CD4-positive, alpha-beta T cell treated with Interferon alpha-2 for 1 hour (primary cell): ENCODE data around the gene FGGY.
"Not testable (repeated sequence)": the region's sequence is repeated elsewhere in the genome, so short reads cannot be mapped to it uniquely, and the experiment has no call there.

ENCODE experiments used
- DNase-seq, 2 donors: peaks; one replicate each; pipeline ENCODE4 v3.0.0-alpha.2; 2020 to 2022

The FGGY gene

DNA sequence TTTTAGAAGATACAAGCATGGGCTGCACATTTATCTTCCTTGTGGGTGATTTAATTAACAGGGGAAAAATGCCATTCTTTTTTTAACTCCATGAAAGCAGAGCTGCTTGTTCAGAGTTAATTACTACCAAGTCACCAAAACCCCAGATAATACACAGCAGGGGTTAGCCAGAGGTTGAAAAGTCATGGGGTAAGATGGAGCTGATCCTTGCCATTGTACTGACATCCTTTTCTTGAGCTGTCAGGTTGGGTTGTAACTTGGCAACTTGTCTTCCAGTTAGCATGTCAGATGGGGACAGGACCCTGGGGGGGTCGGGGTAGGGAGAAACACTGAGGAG lies 260.6 kb downstream of the FGGY start:
- no peak for DNase-seq

DNA sequence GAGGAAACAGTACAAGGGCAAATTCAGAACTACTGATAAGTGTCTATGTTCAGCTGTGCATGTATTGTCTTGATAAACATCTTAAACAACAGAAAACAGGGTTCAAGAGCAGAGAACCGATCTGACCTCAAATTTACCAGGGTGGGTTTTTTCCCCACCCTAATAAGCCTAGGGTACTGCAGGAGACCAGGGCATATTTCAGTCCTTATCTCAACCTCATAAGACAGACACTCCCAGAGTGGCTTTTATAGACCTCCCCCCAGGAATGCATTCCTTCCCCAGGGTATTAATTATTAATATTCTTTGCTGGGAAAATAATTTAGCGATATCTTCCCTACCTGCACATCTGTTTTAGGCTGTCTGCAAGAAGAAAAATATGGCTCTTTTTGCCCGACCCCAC lies 261.7 kb downstream of the FGGY start:
- DNase-seq: not testable (repeated sequence)

DNA sequence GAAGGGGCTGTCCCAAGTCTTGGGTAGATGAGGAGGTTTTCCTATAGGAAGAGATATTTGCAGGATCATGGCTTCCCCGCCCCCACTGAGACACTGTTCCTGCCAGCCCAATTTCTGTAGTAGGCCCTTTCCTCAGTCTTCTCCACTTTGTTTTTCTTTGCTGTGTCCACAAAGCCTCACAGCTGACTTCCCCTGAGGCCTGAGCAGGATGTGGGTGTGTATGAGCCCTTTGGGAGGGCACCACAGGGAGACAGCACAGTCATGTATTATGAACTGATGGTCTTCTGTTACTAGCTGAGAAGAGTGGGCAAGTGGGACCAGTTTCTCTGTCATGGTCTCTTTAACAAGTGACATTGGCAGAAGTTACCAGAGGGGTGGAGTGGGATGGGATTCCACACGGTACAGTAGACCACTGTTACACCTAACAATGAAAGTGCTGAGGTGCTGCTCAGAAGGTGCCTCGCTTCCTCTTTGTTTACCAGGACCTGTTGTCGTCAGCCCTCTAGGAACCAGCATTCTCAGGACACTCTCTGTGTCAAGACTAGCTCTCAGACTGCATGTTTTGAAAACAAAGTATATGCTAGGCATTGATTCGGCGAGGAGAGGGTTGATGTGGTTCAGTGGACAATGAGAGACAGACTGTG lies 264.0 kb downstream of the FGGY start:
- DNase-seq: no peak

DNA sequence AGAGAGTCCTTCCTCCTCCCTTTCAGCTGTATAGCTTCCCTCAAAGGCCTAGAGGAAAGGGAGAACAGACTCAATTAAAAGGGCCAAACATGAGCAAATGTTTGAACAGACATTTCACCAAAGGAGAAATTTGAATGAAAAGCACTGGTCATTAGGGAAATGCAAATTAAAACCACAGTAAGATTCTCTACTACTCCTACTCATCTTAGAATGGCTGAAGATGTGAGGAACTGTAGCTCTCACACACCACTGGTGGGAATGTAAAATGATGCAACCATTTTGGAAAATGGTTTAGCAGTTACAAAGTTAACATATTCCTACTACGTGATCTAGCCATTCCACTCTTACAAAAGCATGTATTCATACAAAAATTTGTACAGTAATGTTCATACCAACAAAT lies 264.9 kb downstream of the FGGY start:
- DNase-seq: no peak

DNA sequence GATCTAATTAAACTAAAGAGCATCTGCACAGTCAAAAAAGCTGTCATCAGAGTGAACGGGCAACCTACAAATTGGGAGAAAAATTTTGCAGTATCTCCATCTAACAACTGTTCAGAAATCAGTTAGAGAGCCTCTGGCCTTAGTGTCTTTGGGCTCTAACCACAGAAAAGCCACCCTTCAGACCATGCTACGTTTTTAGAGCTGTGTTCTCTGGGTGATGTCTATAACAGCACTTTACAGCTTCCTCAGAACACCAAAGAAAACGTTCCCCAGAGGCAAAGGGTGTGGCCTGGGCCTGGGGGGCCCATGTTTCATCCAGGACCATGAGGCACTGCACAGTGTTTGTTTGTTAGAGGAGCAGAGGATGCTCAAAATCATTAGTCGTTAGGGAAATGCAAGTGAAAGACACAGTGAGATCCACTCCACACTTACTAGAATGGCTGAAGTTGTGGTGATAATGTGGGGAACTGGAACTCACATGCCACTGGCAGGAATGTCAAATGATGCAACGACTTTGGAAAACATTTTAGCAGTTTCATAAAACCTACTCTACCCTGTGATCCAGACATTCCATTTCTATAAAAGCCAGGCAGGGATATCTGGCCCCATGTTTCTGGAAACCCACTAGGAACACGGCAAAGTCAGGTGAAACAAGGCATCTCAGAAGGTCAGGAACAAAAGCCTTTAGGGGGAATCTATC lies 267.4 kb downstream of the FGGY start:
- no peak for DNase-seq

DNA sequence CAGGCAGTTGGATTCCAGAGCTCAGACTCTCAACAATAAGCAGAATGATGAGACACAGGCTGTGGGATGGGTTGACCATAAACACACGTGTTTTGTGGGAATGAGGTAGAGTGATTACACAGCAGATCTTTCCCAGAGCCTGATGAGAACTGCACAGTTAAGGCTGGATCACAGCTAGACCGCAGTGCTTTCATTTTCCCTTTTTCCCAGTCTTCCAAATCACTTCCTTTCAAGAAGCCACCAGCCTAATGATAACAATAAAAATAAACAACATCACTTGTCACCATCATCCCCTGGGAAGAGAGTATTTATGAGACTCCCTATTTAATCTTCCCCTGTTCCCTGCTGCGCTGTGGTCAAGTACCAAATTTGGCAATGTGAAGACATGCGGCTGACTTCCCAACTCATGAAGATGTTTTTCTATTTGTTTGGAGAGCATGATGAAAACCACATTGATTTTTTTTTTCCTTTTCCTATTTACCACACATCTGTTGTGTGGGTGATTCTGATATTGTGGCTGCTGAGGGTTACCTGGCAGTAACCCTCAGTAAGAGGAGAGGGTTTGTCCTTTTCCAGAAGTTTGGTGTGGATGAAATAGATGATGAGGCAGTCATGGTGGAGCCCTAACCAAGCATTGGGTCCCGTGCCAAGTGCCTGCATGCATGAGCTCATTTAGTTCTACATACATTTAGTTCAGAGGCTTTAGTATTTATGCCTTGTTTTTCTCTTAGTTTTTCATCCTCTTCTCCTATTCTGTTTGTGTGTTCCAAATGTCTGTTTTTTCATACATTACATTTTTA lies 268.9 kb downstream of the FGGY start:
- DNase-seq: no peak

DNA sequence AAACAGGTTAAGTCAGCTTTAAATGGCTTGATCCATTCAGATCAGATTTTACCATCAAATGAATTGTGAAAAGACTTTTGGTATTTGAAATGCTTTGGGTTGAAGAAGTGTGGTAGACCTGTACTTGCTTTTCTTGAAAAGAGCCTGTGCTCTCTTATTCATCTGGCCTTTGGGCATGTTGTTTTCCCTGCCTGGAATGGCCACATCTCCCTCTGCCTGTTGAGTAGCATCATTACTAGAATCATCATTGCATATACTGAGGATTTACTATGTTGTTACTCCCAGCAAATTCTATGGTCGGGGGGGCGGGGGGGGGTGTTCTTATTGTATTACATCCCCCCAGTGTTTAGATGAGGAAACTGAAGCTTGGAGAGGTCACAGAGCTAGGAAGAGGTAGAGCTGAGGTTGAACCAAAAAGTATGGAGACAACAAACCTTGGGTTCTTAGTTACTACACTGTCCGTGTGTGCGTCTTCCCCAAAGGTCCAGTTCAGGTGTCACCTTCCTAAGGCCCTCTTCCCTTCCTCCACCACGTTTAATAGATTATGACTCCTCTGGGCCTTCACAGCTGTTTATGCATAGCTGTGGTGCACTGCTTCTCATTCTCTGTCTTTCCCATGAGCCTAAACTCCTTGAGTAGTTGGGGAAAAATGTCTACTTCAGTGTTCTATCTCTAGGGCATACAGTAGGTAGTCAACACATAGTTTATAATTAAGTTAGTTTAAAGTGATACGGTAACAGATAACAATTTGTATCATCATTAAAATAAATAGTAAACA lies 271.5 kb downstream of the FGGY start:
- DNase-seq: no peak

DNA sequence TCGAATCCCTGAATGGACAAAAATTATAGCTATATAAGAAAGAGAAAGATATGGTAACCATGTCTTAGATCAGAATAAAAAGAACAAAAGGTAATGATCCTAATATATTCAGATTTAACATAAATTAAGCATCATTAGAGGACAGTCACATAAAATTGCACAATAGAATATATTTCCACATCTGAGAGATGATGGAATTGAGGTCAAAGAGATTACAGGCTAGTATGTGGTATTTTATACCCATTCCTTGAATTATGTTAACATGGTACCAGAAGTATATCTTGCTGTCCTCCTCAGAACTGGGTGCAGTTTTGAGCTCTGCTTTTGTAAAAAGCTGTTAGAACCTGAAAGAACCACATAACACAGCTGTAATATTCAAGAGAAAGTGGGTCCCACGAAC lies 272.3 kb downstream of the FGGY start:
- no peak for DNase-seq

DNA sequence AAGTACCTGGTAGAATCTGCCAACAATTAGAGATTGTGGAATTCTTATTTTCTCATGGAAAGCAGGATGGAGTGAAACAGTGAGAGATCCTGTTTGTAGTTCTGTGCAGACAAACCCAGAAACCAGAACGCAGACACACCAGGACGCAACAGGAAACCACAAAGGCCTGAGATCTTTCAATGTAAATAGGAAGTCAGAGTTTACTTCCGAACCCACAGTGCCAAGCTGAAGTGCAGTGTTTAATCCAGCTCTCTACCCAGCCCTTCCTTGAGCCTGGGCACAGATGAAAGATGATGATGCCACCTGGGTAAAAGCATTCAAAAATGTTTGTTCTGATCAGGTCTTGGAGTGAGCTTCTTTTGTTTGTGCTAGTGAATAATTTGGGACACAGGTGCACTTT lies 273.6 kb downstream of the FGGY start:
- DNase-seq: peak; percentile 34 to 45

DNA sequence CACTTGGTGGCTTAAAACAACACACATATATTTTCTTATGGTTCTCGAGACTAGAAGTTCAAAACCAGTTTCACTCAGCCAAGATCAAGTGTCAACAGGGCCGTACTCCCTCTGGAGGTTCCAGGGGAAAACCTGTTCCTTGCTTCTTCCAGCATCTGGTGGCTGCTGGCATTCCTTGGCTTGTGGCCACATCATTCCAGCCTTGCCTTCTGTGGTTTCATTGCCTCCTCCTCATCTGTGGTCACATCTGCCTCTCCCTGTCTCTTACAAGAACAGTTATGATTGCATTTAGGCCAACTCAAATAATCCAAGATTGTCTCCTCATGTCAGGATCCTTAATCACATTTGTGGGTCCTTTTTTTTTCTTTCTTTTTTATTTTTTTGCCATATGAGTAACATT lies 277.2 kb downstream of the FGGY start:
- no peak for DNase-seq

DNA sequence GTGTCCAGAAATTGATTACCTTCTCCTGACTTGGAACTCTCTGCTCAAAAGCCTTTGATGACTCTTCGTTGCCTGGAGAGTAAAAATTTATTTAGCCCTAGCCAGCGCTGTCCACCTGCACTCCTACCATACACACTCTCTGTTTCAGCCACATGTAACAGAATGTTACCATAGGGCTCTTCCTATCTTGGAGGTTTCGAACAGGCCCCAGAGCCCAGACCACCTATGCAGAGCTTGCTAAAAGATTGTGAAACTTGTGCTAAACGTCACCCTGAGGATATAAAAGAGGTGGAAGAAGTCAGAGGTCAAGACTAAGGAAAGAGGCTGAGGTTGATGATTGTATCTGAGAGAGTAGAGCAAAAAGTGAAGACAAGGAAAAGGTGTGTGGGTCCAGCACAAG lies 280.9 kb downstream of the FGGY start:
- no peak for DNase-seq

DNA sequence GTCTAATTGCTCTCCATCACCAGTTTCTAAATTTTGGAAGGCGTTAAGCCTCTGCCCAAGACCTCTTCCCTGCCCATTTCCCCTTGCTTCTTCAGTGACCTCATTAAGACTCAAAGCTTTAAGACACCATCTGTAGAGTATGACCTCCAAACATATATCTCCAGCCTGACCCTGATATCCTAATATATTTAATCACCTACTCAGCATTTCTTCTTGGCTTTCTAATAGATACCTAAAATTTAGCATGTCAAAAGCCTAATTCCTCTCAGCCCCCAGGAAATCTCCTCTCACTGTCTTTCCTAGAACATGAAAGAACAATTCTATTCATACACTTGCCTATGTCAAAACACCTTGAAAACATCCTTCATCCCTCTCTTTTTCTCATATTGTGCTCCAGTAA lies 282.3 kb downstream of the FGGY start:
- DNase-seq: no peak

DNA sequence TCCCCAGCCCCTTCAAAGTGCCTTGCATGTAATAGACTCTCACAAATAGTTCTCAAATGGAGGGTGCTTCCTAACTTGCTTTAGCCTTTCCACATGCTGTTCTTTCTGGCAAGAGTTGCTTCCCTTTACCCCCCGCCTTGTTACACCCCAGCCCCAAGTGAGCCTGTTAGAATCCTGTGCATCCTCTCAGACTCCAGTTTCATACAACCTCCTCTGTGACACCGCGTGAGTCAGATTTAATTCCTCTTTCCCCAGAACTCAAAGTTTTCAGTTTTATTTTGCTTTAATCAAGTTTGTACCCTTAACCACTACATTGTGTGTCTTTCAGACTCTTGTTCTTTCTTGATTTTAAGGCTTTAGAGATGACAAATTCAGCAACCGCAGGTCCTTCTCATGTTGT lies 283.4 kb downstream of the FGGY start:
- DNase-seq: peak in 1 of 2 donors; percentile 1

DNA sequence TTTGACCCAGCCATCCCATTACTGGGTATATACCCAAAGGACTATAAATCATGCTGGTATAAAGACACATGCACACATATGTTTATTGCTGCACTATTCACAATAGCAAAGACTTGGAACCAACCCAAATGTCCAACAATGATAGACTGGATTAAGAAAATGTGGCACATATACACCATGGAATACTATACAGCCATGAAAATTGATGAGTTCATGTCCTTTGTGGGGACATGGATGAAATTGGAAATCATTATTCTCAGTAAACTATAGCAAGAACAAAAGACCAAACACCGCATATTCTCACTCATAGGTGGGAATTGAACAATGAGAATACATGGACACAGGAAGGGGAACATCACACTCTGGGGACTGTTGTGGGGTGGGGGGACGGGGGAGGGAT lies 295.5 kb downstream of the FGGY start:
- not testable (repeated sequence) for DNase-seq

DNA sequence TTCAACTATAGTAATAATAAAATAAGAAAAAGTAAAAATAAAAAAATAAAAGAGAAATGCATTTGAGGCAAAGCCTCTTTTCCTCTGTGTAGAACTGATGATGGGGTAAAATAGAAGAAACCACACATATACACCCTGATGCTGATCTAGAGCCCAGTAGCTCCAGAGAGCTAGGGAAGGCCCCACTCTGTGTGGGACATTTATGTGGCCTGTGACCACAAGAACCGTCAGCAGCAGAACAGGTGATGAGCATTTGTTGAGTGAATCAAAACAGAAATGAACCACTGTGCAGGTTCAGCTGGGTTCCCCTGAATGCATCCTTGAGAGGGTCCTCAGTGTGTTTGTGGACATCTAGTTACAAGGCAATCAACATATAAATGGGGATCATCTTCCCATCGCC lies 296.0 kb downstream of the FGGY start:
- DNase-seq: no peak

DNA sequence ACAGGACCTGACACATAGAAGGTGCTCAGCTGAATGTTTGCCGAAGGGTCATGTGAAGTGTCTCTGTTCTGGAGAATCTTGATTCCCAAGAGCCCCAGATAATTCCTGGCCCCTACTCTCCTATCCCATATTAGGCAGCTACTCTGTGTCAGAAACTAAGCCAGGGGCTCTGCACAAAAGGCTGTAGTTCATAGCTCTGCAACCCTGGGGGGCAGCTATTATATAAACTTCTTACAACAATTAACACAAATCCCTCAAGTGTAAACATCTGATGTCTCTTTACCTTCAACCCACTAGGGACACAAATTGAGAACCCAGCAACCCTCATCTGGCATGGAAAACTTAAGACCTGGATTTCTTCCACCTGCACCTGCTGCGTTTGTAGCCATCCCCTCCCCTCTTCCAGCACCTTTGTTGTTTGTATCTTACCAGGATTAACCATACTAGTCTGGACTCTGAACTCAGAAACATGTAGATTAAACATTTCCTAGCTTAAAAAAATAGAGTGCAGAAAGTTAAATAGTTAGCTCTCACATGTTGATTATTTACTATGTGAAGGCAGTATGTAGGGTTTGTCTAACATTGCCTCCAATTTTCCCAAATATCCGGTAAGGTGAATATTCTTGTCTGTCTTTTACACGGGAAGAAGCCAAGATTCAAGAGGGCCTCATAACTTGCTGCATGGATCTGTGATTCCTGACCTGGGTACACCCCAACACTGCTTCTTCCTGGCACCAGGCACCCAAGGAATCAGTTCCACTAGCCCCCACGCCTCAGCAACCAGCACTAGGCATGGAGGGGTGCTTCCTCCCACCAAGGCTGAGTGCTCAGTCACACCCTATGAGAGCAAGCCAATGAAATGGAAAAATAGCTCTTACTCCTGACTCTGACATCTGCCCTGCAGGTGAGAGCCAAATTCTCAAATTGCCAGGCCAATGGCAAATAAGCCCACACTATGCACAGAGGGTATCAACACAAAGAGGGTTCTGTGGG lies 297.2 kb downstream of the FGGY start:
- no peak for DNase-seq

DNA sequence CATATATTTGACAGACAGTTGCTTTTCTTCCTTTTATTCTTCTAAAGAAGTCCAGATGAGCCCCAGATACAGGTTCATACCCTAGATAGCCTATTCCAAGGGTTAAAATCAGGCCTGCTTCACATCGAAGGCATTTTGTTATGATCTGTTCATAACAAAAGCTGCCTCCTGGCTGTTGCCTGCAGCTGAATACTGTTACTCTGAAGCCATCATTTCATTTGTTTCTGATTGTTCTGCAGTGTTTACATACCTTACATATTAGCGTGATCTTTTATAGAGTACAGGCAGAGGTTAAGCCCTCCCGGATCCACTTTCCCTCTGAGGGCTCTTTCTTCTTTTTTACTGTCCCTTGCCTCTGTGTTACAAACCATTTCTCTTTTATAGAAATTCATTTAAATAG lies 298.9 kb downstream of the FGGY start:
- DNase-seq: no peak

DNA sequence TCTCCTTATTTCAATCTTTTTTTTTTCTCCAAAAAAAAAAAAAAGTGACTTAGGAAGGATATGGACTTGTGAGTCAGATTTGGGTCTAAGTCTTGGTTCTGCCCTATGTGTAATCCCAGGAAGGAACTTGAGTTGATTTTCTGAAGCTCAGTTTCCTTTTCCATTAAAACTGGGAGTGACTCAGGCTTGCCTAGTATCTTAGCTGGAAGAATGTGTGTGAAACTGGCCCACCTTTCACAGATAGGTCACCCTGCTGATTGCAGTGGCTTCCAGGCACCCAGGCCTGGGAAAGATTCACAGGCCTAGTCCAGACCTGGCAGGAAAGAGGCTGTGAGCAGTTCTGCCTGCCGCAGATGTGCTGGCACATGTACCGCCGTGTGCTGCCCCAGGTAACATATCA lies 299.5 kb downstream of the FGGY start:
- no peak for DNase-seq

DNA sequence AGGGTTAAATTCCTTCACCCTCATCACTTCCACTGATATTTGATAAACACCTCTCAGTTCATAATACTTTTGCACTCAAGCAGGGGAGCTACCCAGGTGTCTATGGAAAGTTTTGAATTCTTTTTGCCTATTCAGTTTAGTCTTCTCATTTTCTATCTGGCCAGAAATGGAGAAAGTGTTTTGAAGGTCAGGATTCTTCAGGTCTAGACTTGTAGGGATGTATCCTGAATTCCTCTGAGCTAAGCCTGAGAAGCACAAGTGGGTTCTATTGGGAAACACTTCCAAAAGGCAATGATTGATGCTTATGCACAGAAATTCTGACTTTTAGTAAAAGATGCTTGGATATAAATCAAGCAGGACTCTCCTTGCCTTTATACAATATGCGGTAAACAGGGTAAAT lies 300.1 kb downstream of the FGGY start:
- no peak for DNase-seq

DNA sequence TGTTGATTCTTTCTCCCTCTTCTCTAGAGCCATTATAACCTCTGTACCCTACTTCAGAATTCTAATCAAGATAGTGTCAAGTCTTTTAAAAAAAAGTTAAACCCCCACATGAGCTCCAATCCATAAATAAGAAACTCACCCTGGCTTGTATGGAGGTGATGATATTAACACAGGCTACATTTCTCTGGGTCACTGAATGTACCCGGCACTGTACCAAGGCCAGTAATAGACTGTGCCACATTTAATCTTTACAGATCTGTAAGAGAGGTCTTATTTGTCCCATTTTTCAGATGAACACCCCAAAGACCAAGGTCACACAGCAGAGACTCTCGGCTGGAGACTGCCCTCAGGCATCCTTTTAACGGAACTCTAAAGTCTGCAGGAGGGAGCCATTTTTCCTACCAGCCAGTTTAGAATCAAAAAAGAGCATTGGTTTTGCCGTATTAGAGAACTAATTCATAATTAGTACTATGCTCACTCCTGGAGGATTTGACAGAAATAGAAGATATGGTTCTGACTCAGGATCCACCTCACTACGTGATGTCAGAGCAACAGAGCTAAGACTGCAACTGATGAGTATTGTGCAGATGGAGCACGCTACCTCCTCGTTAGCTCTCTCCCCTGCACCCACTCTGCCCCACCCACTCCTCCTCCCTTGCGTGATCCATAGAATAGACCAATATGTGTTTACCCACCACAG lies 300.7 kb downstream of the FGGY start:
- no peak for DNase-seq

DNA sequence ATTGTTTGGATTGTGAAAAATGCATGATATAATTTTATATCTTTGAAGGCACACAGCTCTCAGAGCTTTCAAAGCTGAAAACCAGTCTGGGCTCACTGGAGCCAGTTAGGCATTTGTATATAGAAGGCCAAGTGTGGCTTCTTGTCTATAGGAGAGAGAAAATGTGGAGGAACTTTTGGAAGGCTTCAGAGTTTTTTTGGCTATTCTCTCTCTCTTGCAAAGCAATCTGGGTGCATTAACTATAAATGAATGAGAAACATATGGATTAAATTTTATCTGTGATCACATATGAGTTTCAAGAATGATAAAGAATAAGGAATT lies 301.2 kb downstream of the FGGY start:
- DNase-seq: no peak

DNA sequence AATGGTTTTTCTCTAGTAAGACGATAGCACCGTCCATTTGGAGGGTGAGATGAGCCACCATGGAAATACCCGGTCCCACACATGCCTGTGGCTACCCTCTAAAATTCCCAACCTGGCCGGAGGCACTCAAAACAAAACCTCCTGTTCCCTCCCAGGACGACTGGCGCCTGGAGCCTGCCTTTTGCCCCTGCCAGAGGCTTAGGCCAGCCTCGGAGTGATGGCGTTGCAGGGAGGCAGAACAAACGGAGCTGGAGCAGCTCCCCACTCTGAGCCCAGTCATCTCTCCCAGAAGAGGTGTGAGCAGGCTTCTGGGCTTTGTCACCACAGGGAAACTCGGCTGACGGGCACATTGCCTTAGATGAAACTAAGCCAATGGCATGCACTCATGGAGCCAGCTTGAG lies 304.1 kb downstream of the FGGY start:
- DNase-seq: no peak
